Activated naive CD8-positive, alpha-beta T cell treated with anti-CD3 and anti-CD28 coated beads, Interleukin-2, amount 10 ng/mL, durations not matched to agents 7 days and 5 days (primary cell): ENCODE results near the gene MINPP1. TPM values are rescaled to one million over a fixed set of nuclear protein-coding genes. Genes with fewer than 3 reads are reported as not detected.

Source experiments
- ATAC-seq: fragments of 150-1000 bp; cut with Tn5 transposase; one replicate; pipeline ENCODE4 v1.10.0; 2021; ENCODE audit warnings: low read depth, moderate library complexity
- POLR2A ChIA-PET: fragments of 350-600 bp; sonication (Branson Sonifier 250); formaldehyde crosslinking; loops from one replicate; lab custom pipeline; 2021; ENCODE audit warnings: antibody characterized with exemption; lab: Charles Lee
- DNase-seq: peaks from one replicate; pipeline ENCODE4 v3.0.0; 2021
- H3K27ac Mint-ChIP-seq: one replicate; pipeline ENCODE4 v1.8.0; 2022; ENCODE audit warnings: mild to moderate bottlenecking, mixed read lengths
- H3K27me3 Mint-ChIP-seq: one replicate; pipeline ENCODE4 v1.8.0; 2022; ENCODE audit warnings: mild to moderate bottlenecking, moderate library complexity, mixed read lengths
- H3K36me3 Mint-ChIP-seq: one replicate; pipeline ENCODE4 v1.8.0; 2021; ENCODE audit warnings: mild to moderate bottlenecking, mixed read lengths
- H3K4me1 Mint-ChIP-seq: one replicate; pipeline ENCODE4 v1.8.0; 2021; ENCODE audit warnings: mixed read lengths
- H3K4me3 Mint-ChIP-seq: one replicate; pipeline ENCODE4 v1.8.0; 2022; ENCODE audit warnings: mild to moderate bottlenecking, moderate library complexity, mixed read lengths
- H3K9me3 Mint-ChIP-seq: one replicate; pipeline ENCODE4 v1.8.0; 2021; ENCODE audit warnings: mixed read lengths
- total RNA-seq, 2 experiments: library from RNA; stranded (reverse); gene quantifications; one replicate each; pipeline ENCODE4 v1.2.3, GENCODE V29; 2021

The MINPP1 gene
- total RNA-seq, 2 experiments from 2014 or later: 7.7 to 8.0 TPM

- DNase-seq (peak; percentile 23), ATAC-seq (no peak)
- POLR2A ChIA-PET: interaction anchor here (0.9 kb wide), 1 partner anchor 315 kb away, joined by 3 read pairs; no protein-coding TSS in a partner anchor
- H3K36me3 Mint-ChIP-seq: peaks cover 7% of the 10 kb centered on the region
- H3K4me1 Mint-ChIP-seq: peaks cover 29% of the 10 kb centered on the region
- H3K4me3 Mint-ChIP-seq: peak overlapping the region; percentile 95
- peak overlapping the region; percentile 52 for H3K27ac Mint-ChIP-seq
- H3K27me3 Mint-ChIP-seq: peaks cover 10% of the 10 kb centered on the region
- H3K9me3 Mint-ChIP-seq: no peaks in the 10 kb centered on the region
Measured at GRCh38 chr10:87504307-87504639, 420 bp upstream of the MINPP1 start.

GRCh38 chr10:87505366-87506111, 846 bp downstream of the MINPP1 start:
- H3K9me3 Mint-ChIP-seq: no peaks in the 10 kb centered on the region
- peaks cover 4% of the 10 kb centered on the region for H3K27me3 Mint-ChIP-seq
- DNase-seq (peak; percentile 64), ATAC-seq (peak; percentile 63)
- peak overlapping the region; percentile 95 for H3K4me3 Mint-ChIP-seq
- peak overlapping the region; percentile 84 for H3K27ac Mint-ChIP-seq
- H3K36me3 Mint-ChIP-seq: peaks cover 11% of the 10 kb centered on the region
- POLR2A ChIA-PET: no interaction called here
- peaks cover 29% of the 10 kb centered on the region for H3K4me1 Mint-ChIP-seq

- DNase-seq (no peak), ATAC-seq (no peak)
- H3K27me3 Mint-ChIP-seq: no peaks in the 10 kb centered on the region
- H3K4me1 Mint-ChIP-seq: peaks cover 30% of the 10 kb centered on the region
- POLR2A ChIA-PET: no interaction called here
- peaks cover 14% of the 10 kb centered on the region for H3K36me3 Mint-ChIP-seq
- no peaks in the 10 kb centered on the region for H3K9me3 Mint-ChIP-seq
- H3K4me3 Mint-ChIP-seq: no peak overlapping the region
- H3K27ac Mint-ChIP-seq: no peak overlapping the region
Measured at GRCh38 chr10:87506956-87507355, 2.3 kb downstream of the MINPP1 start.

GRCh38 chr10:87507879-87508483, 3.3 kb downstream of the MINPP1 start:
- H3K9me3 Mint-ChIP-seq: no peaks in the 10 kb centered on the region
- ATAC-seq (no peak), DNase-seq (no peak)
- H3K36me3 Mint-ChIP-seq: peaks cover 17% of the 10 kb centered on the region
- peaks cover 30% of the 10 kb centered on the region for H3K4me1 Mint-ChIP-seq
- POLR2A ChIA-PET: no interaction called here
- no peak overlapping the region for H3K27ac Mint-ChIP-seq
- H3K4me3 Mint-ChIP-seq: no peak overlapping the region
- H3K27me3 Mint-ChIP-seq: no peaks in the 10 kb centered on the region

GRCh38 chr10:87508837-87509236, 4.1 kb downstream of the MINPP1 start:
- POLR2A ChIA-PET: no interaction called here
- Mint-ChIP-seq H3K27me3 (no peaks in the 10 kb centered on the region), H3K4me3 (no peak overlapping the region), H3K36me3 (peaks cover 17% of the 10 kb centered on the region), H3K4me1 (peaks cover 28% of the 10 kb centered on the region), H3K27ac (no peak overlapping the region), H3K9me3 (no peaks in the 10 kb centered on the region)
- ATAC-seq (no peak), DNase-seq (no peak)

GRCh38 chr10:87510025-87510424, 5.3 kb downstream of the MINPP1 start:
- DNase-seq (no peak), ATAC-seq (no peak)
- POLR2A ChIA-PET: no interaction called here
- Mint-ChIP-seq H3K9me3 (no peaks in the 10 kb centered on the region), H3K36me3 (peaks cover 20% of the 10 kb centered on the region), H3K27me3 (no peaks in the 10 kb centered on the region), H3K27ac (no peak overlapping the region), H3K4me3 (no peak overlapping the region), H3K4me1 (peaks cover 23% of the 10 kb centered on the region)

- Mint-ChIP-seq H3K36me3 (peaks cover 24% of the 10 kb centered on the region), H3K27me3 (no peaks in the 10 kb centered on the region), H3K4me3 (no peak overlapping the region), H3K9me3 (no peaks in the 10 kb centered on the region), H3K27ac (no peak overlapping the region), H3K4me1 (peaks cover 13% of the 10 kb centered on the region)
- no peak for DNase-seq
- POLR2A ChIA-PET: no interaction called here
- ATAC-seq: no peak
Measured at GRCh38 chr10:87511526-87511925, 6.8 kb downstream of the MINPP1 start.

- Mint-ChIP-seq H3K4me1 (no peaks in the 10 kb centered on the region), H3K36me3 (peaks cover 32% of the 10 kb centered on the region), H3K4me3 (no peak overlapping the region), H3K9me3 (no peaks in the 10 kb centered on the region), H3K27ac (no peak overlapping the region), H3K27me3 (no peaks in the 10 kb centered on the region)
- ATAC-seq: no peak
- no peak for DNase-seq
- POLR2A ChIA-PET: no interaction called here
Measured at GRCh38 chr10:87518937-87519336, 14.2 kb downstream of the MINPP1 start.

- no peak overlapping the region for H3K4me3 Mint-ChIP-seq
- H3K27me3 Mint-ChIP-seq: no peaks in the 10 kb centered on the region
- ATAC-seq (no peak), DNase-seq (no peak)
- H3K4me1 Mint-ChIP-seq: no peaks in the 10 kb centered on the region
- H3K27ac Mint-ChIP-seq: no peak overlapping the region
- POLR2A ChIA-PET: no interaction called here
- H3K9me3 Mint-ChIP-seq: no peaks in the 10 kb centered on the region
- H3K36me3 Mint-ChIP-seq: peaks cover 32% of the 10 kb centered on the region
Measured at GRCh38 chr10:87519582-87519981, 14.9 kb downstream of the MINPP1 start.

GRCh38 chr10:87523731-87524130, 19.0 kb downstream of the MINPP1 start:
- H3K27ac Mint-ChIP-seq: no peak overlapping the region
- DNase-seq: no peak
- peaks cover 12% of the 10 kb centered on the region for H3K9me3 Mint-ChIP-seq
- POLR2A ChIA-PET: interaction anchor here (0.6 kb wide), 1 partner anchor 332 kb away, joined by 3 read pairs; no protein-coding TSS in a partner anchor
- no peak for ATAC-seq
- H3K36me3 Mint-ChIP-seq: peaks cover 51% of the 10 kb centered on the region
- no peaks in the 10 kb centered on the region for H3K27me3 Mint-ChIP-seq
- H3K4me1 Mint-ChIP-seq: no peaks in the 10 kb centered on the region
- no peak overlapping the region for H3K4me3 Mint-ChIP-seq

GRCh38 chr10:87524296-87524695, 19.6 kb downstream of the MINPP1 start:
- Mint-ChIP-seq H3K4me1 (no peaks in the 10 kb centered on the region), H3K4me3 (no peak overlapping the region), H3K27ac (no peak overlapping the region), H3K27me3 (no peaks in the 10 kb centered on the region), H3K36me3 (peaks cover 55% of the 10 kb centered on the region), H3K9me3 (peaks cover 12% of the 10 kb centered on the region)
- ATAC-seq (no peak), DNase-seq (no peak)
- POLR2A ChIA-PET: interaction anchor here (0.6 kb wide), 1 partner anchor 331 kb away, joined by 3 read pairs; no protein-coding TSS in a partner anchor

- H3K9me3 Mint-ChIP-seq: peaks cover 4% of the 10 kb centered on the region
- DNase-seq (no peak), ATAC-seq (no peak)
- H3K4me1 Mint-ChIP-seq: peaks cover 1% of the 10 kb centered on the region
- POLR2A ChIA-PET: no interaction called here
- no peak overlapping the region for H3K27ac Mint-ChIP-seq
- no peaks in the 10 kb centered on the region for H3K27me3 Mint-ChIP-seq
- no peak overlapping the region for H3K4me3 Mint-ChIP-seq
- H3K36me3 Mint-ChIP-seq: peaks cover 32% of the 10 kb centered on the region
Measured at GRCh38 chr10:87531908-87532622, 27.4 kb downstream of the MINPP1 start.

- POLR2A ChIA-PET: no interaction called here
- H3K9me3 Mint-ChIP-seq: peaks cover 4% of the 10 kb centered on the region
Measured at GRCh38 chr10:87532696-87533095, 28.0 kb downstream of the MINPP1 start.

More at GRCh38 chr10:87532696-87533095, 28.0 kb downstream of the MINPP1 start:
- Mint-ChIP-seq H3K27ac (no peak overlapping the region), H3K27me3 (no peaks in the 10 kb centered on the region), H3K4me3 (no peak overlapping the region), H3K36me3 (peaks cover 29% of the 10 kb centered on the region), H3K4me1 (peaks cover 4% of the 10 kb centered on the region)
- DNase-seq (no peak), ATAC-seq (no peak)
